SK-N-SH treated with all-trans-retinoic acid at 6 μM for 48 hours (cell line): ENCODE results near the gene DENND2A.

Experiments used
- ATAC-seq: fragments of 200-7000 bp; cut with Tn5 transposase; 3 replicates; pipeline ENCODE4 v1.9.1; 2020; ENCODE audit warnings: mild to moderate bottlenecking, moderate library complexity
- ARNTL ChIP-seq: fragments of 450-650 bp; formaldehyde crosslinking; IDR thresholded peaks from 2 replicates; pipeline ENCODE4 v1.5.0; 2020; ENCODE audit warnings: low read depth, mild to moderate bottlenecking, moderate library complexity, borderline replicate concordance
- BACH2 ChIP-seq: fragments of 250-450 bp; sonication (Bioruptor Pico); IDR thresholded peaks from 2 replicates; pipeline ENCODE4 v1.9.0; 2021; ENCODE audit warnings: mild to moderate bottlenecking, borderline replicate concordance
- CREB5 ChIP-seq: fragments of 250-450 bp; sonication (Bioruptor Pico); IDR thresholded peaks from 2 replicates; pipeline ENCODE4 v1.5.1; 2020; ENCODE audit warnings: low read depth, mild to moderate bottlenecking, moderate library complexity
- CSRNP3 ChIP-seq: fragments of 250-450 bp; sonication (Bioruptor Pico); IDR thresholded peaks from 2 replicates; pipeline ENCODE4 v1.5.1; 2021; ENCODE audit warnings: mild to moderate bottlenecking, moderate library complexity
- ESRRG ChIP-seq: fragments of 250-450 bp; sonication (Bioruptor Pico); IDR thresholded peaks from 2 replicates; pipeline ENCODE4 v1.6.1; 2021; ENCODE audit warnings: mild to moderate bottlenecking
- GLIS3 ChIP-seq: fragments of 250-450 bp; sonication (Bioruptor Pico); IDR thresholded peaks from 2 replicates; pipeline ENCODE4 v1.5.0; 2020; ENCODE audit warnings: mild to moderate bottlenecking, moderate library complexity
- OSR1 ChIP-seq: fragments of 250-450 bp; sonication (Bioruptor Pico); IDR thresholded peaks from 2 replicates; pipeline ENCODE4 v1.8.0; 2022; ENCODE audit warnings: moderate library complexity, mild to moderate bottlenecking, inconsistent platforms
- PATZ1 ChIP-seq: fragments of 250-450 bp; sonication (Bioruptor Pico); IDR thresholded peaks from 2 replicates; pipeline ENCODE4 v1.8.0; 2020; ENCODE audit warnings: mild to moderate bottlenecking, moderate library complexity, borderline replicate concordance
- POU6F1 ChIP-seq: fragments of 250-450 bp; sonication (Bioruptor Pico); IDR thresholded peaks from 2 replicates; pipeline ENCODE4 v1.8.0; 2021; ENCODE audit warnings: low read depth, mild to moderate bottlenecking, moderate library complexity, borderline replicate concordance
- PPARA ChIP-seq: fragments of 250-450 bp; sonication (Bioruptor Pico); IDR thresholded peaks from 2 replicates; pipeline ENCODE4 v1.5.0; 2020; ENCODE audit warnings: mild to moderate bottlenecking, borderline replicate concordance
- RARB ChIP-seq: fragments of 250-450 bp; sonication (Bioruptor Pico); IDR thresholded peaks from 2 replicates; pipeline ENCODE4 v1.8.0; 2021; ENCODE audit warnings: mild to moderate bottlenecking, moderate library complexity
- SNAI2 ChIP-seq: fragments of 250-450 bp; sonication (Bioruptor Pico); IDR thresholded peaks from 2 replicates; pipeline ENCODE4 v1.5.0; 2020; ENCODE audit warnings: mild to moderate bottlenecking, moderate library complexity
- TCF4 ChIP-seq: fragments of 250-450 bp; sonication (Bioruptor Pico); IDR thresholded peaks from 2 replicates; pipeline ENCODE4 v1.8.0; 2021; ENCODE audit warnings: mild to moderate bottlenecking, moderate library complexity, borderline replicate concordance
- TOX ChIP-seq: fragments of 250-450 bp; sonication (Bioruptor Pico); IDR thresholded peaks from 2 replicates; pipeline ENCODE4 v1.8.0; 2021; ENCODE audit warnings: mild to moderate bottlenecking, moderate library complexity, borderline replicate concordance
- TSHZ2 ChIP-seq: fragments of 250-450 bp; sonication (Bioruptor Pico); IDR thresholded peaks from 2 replicates; pipeline ENCODE4 v1.5.0; 2020; ENCODE audit warnings: mild to moderate bottlenecking, moderate library complexity
- ZC3H10 ChIP-seq: fragments of 250-450 bp; sonication (Bioruptor Pico); IDR thresholded peaks from 2 replicates; pipeline ENCODE4 v1.5.1; 2021; ENCODE audit warnings: mild to moderate bottlenecking, moderate library complexity
- ZFP30 ChIP-seq: fragments of 450-650 bp; formaldehyde crosslinking; IDR thresholded peaks from 2 replicates; pipeline ENCODE4 v1.5.0; 2022; ENCODE audit warnings: mild to moderate bottlenecking, moderate library complexity
- ZNF565 ChIP-seq: fragments of 450-650 bp; formaldehyde crosslinking; conservative IDR thresholded peaks from 2 replicates; pipeline ENCODE4 v1.5.0; 2020; ENCODE audit warnings: low read depth, mild to moderate bottlenecking, moderate library complexity
- ZNF70 ChIP-seq: fragments of 450-650 bp; formaldehyde crosslinking; IDR thresholded peaks from 2 replicates; pipeline ENCODE4 v1.5.0; 2020; ENCODE audit warnings: mild to moderate bottlenecking, moderate library complexity
- ZNF8 ChIP-seq: fragments of 450-650 bp; formaldehyde crosslinking; IDR thresholded peaks from 2 replicates; pipeline ENCODE4 v1.5.0; 2020; ENCODE audit warnings: mild to moderate bottlenecking, moderate library complexity

Gene DENND2A

GRCh38 chr7:140669352-140669751 lies 28.7 kb upstream of the DENND2A start (continued):
- no peak for TF ChIP-seq PATZ1 (CRISPR knock-in tag)
- TF ChIP-seq CSRNP3 (CRISPR knock-in tag), result no peak
- TF ChIP-seq, all 23 proteins: peak for 0

GRCh38 chr7:140668641-140669040 lies 28.0 kb upstream of the DENND2A start:
- no peak for ATAC-seq

More at GRCh38 chr7:140668641-140669040, 28.0 kb upstream of the DENND2A start:
- TF ChIP-seq ZNF70, result no peak
- TF ChIP-seq BACH2 (CRISPR knock-in tag), result no peak
- TF ChIP-seq ZNF8, result no peak
- TF ChIP-seq ARNTL (CRISPR knock-in tag), result no peak
- TF ChIP-seq CREB5 (CRISPR knock-in tag), result no peak
- TF ChIP-seq ESRRG (CRISPR knock-in tag), result no peak
- TF ChIP-seq PATZ1 (CRISPR knock-in tag), result no peak
- TF ChIP-seq PPARA (CRISPR knock-in tag), result no peak
- TF ChIP-seq GLIS3 (CRISPR knock-in tag), result no peak
- TF ChIP-seq POU6F1, result no peak
- no peak for TF ChIP-seq TOX (CRISPR knock-in tag)
- TF ChIP-seq TCF4, result no peak
- no peak for TF ChIP-seq ZC3H10 (CRISPR knock-in tag)
- no peak for TF ChIP-seq OSR1 (CRISPR knock-in tag)
- no peak for TF ChIP-seq ZNF565 (CRISPR knock-in tag)
- no peak for TF ChIP-seq SNAI2 (CRISPR knock-in tag)
- no peak for TF ChIP-seq RARB (CRISPR knock-in tag)
- no peak for TF ChIP-seq TSHZ2
- TF ChIP-seq ZFP30, result no peak
- TF ChIP-seq, all 23 proteins: peak for 0
